Activated naive CD8-positive, alpha-beta T cell treated with anti-CD3 and anti-CD28 coated beads, Interleukin-2, amount 50 U/mL, for 16 hours (primary cell): ENCODE measurements around the gene LZTR1.

Source experiments
- DNase-seq: peaks from one replicate; pipeline ENCODE4 v3.0.0-alpha.2; 2020; ENCODE audit warnings: low read depth, low spot score

The LZTR1 gene

DNA sequence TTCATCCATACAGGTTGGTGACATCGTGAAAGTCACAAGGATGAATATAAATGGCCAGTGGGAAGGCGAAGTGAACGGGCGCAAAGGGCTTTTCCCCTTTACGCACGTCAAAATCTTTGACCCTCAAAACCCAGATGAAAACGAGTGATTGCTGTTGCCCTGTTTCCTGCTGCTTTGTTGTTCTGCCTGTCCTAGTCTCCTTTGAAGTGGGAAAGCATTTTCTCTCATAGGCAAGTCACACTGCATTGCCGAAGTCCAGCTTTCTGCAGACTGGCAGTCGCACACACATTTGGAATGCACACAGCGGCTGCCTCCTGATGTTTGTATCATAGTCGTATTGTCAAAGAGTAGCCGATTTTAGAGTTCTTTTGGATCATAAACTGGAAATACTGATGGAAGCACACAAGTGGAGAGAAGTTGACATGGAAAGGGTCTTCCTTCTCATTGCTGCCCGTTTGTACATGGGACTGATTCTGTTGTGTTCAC, 32.4 kb upstream of the LZTR1 start:
- no peak for DNase-seq

DNA sequence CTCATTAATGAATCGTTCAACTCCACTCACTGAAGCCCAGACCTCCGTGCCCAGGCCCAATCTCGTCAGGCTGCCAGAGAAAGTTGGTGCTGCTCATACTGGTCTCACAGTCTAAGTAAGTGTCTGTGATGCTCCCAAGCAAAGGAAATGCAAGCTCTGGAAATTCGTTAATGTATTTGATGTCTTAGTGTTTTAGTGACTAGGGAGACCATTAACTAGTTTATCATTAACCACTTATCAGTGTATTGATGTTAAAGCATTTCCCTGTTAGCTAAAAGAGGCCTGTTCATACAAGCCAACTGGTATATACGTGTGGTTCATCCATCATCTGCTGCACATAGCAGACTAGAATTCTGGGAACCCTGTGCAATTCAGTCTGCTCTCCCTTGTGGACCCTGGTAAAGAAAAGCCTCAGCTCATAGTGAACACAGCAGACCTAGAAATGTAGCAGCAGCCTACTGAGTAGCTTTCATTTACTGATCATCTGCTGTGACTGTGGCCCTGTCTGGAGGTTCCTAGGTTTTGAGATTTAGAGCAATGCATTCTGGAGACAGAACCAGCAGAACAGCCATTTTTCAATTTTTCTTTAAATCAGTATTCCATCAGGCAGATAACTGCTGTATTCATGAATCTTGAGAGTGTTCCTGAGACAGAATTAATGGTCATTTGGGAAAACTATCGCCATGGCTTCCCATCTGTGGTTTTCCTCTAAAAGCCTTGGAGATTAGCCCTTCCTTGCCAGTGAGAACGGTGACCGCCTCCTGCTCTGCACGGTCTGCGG, 30.8 kb upstream of the LZTR1 start:
- no peak for DNase-seq

DNA sequence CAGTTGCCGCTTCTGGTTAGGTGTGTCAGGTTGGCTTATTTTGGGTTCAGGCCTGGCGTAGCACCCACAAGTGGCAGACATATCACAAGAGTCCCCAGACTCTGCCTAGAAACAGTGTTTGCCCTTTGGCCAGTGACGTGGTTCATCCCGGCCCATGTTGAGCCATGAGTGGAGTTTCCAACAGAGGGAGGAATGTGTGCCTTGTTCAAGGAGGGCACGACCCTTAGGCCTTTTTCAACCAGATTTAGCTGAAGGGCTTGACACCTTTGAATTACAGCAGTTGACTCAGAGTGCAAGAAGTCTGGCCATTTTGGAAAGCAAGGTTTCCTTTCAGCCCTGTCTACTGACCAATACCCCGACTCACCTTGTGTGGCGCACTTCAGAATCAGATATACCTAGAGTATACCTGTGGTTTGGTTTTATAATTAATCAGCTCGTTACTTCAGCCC, 30.1 kb upstream of the LZTR1 start:
- no peak for DNase-seq

DNA sequence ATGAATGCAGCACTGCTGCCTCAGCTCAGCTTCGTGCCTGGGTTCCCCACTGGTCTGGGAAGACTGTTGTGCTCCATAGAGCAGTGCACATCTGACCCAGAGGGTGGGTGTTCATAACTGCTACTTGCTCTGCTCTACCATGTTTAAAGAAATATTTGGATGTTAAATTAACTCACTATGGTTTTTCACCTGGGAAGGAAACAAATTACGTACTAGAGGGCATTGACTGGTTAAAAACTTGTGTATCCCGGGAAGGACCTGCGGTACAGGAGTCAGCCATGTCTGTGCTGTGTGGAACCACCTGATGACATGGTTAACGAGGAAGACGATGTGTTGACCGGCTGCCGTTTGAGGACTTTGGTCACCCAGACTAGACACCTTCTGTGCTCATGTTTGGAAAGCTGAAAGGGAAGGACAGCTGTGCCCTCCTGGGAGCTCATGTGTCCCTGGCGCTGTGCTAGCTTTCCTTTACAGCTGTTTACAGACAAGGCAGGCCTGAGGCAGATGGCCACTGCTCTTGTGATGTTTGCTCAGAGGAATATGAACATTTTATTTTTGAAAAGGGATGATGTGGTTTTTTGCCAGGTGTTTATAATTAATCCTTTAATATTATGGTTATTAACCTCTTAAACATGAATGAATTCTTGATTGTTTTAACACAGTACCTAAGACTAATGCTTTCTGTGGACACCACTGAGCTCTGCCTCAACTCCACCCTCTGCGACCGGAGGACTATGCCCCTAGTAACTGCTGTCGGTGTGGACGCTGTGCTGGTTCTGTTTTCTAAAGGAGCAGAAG, 29.4 kb upstream of the LZTR1 start:
- DNase-seq = no peak

DNA sequence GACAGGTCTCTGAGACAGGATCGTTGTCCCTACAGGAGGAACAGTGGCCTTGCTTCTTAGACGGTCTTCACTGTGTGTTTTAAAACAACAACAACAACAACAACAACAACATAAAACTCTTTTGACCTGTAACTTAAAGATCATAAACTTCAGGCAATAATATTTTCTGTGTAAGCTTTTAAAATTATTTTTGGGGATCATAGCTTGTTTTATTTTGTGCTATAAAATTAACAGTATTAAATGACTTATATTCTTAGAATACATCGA, 28.8 kb upstream of the LZTR1 start:
- DNase-seq = no peak

DNA sequence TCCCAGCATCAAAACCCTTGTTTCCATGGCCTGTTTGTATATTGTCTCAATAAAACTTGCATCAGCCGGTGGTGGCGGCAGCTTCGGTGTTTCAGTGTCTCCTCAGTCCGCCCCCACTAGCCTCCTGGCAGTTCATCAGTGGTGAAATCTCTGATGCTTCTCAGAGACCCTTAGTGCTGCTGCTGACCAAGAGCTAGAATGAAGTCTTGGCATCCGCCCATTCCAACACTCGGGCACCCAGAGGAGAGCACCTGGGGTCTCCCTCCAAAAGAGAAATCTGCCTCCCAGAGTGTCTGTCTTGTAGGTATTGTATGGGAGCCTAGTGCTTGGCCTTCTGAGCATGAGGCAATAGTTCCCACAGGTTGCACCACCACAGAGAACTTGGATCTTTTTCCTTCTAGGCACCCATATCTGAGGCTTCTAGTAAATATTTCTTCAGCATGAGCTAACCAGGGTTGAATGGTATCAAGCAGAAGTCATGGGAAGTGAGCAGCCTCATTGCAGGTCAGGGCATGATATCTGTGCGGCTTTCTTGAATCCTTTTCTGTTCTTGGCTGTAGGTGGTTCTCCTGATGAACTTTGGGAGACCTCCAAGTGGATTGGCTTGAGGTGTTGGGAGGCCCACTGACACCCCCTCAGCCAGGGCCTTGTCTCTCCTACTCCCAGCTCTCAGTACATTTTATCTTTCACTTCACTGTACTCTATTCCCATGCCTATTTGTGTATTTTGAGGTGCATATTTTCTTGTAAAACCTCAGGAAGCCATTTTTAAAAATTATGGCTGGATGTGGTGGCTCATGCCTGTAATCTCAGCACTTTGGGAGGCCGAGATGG, 28.2 kb upstream of the LZTR1 start:
- DNase-seq = no peak

DNA sequence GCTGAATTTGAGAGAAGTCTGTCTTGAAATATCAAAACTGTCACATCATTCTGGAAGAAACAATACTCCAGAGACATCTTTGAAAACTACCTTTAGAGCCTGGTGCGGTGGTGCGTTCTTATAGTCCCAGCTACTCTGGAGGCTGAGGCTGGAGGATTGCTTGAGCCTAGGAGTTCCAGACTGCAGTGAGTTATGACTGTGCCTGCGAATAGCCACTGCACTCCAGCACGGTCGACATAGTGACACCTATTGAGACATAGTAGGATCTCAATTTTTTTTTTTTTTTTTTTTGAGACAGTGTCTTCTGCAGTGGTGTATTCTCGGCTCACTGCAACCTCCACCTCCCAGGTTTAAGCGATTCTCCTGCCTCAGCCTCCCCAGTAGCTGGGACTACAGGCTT, 26.5 kb upstream of the LZTR1 start:
- DNase-seq = no peak

DNA sequence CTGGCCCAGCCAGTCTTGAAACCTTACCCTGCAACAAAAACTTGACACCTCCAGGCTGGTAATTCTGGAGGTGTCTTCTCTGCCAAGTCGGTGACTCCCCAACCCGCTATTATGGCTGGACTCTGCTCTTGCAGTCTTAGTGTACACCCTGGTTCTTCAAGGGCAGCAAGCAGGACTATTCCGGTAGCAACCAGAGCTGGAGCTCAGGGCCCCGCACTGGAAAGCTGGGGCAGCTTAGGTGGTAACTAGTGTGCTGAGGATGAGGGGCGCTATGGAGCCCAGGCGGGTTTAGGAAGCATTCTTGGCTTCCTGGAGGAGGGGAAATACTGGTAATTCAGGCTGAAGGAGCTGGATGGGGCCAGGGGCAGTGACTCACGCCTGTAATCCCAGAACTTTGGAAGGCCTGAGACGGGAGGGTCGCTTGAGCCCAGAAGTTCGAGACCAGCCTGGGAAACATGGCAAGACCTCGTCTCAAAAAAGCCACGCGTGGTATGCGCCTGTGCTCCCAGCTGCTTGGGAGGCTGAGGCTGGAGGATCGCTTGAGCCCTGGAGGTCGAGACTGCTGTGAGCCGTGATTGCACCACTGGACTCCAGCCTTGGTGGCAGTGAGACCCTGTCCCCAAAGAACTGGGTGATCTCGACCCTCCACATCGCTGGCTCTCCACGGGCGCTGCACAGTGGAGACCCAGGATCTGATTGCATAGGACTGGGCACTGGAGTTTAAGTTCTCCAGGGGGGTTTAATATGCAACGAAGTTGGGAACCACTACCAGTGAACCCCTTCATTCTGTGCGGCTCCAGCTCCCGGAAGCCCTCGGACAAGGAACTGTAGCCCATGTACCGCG, 25.6 kb upstream of the LZTR1 start:
- DNase-seq = no peak

DNA sequence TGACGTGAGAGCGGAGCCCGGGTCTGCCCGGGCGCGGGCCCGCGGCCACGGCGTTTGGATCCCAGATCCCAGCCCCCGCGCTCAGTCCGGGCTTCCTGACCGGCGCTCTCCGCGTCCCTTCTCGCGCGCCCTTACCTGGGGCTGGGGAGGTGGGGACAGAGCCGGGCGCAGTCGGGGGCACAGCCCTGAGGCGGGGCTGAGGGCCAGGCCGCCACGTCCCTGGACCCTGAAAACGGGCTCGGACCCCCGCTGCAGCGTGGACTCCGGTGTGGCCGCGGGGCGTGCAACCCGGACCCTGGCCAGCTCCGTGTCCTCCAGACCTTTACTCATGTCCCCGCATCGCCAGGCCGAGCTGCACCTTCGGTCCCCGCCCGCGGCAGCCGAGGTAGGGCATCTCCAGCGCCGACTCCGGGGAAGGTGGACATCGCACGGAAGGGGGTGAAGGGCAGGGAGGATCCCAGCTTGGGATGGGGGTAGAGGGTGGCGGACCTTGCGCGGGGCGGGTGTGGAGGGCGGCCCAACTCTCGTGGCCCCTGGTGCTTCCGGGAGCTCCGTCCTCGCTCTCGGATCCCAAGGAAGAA, 24.9 kb upstream of the LZTR1 start:
- no peak for DNase-seq

DNA sequence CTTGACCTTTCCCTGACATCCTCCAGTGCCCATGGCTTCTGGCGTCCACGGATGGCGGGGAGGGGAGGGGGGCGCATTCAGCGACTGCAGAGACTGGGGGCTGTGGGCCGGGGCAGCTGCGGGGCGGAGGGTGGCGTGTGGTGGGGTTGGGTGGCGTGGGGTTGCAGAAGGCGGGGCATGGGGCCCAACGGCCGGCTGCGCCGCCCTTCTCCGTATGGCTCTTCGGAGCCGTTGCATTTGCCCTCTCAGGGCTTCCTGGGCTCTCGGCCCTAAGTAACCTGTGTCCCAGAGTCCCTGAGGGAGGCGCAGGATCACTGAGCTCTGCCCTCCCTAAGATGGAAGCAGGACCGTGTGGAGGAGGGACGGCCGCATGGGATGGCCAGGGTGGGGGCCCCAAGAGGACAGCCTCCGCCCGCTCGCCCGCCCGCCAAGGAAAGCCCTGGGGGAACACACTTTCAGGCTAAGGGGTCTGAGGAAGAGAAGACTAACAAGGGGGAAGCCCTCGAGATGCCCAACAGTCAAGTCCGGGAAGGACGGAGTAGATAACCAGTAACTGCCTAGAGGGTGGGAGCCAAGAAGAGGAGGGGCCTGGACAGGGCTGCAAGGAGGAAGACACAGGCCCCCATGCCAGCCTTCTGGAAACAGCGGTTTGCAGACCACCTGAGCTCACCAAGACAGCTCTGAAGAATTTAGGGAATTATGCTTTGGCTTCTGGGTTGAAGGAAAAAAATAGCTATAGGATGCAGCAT, 24.2 kb upstream of the LZTR1 start:
- no peak for DNase-seq

DNA sequence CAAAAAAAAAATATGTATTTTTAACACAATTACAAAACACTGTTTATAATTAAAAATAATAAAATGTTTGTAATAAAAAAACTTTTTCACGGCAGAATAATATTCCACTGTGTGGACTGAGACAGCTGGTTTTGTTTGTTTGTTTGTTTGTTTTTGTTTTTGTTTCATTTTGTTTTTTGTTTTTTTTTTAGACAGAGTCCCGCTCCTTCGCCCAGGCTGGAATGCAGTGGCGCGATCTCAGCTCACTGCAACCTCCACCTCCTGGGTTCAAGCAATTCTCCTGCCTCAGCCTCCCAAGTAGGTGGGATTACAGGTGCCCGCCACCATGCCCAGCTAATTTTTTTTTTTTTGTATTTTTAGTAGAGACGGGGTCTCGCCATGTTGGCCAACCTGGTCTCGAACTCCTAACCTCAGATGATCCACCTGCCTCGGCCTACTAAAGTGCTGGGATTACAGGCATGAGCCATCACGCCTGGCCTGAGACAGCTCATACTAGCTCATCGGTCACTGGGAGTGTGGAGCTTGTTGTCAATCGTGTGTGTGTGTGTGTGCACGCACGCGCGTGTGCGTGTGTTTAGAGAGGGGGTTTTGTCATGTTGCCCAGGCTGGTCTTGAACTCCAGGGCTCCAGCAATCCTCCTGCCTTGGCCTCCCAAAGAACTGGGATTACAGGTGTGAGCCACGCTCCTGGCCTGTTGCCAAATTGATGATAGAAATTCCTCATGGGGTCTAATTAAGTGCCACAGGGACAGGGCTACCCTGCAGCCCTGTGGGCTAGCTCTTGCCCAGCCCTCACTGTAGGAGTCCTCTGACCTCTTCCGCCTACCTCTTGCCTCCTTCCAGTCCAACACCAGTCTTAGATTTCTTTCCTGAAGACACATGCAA, 22.3 kb upstream of the LZTR1 start:
- no peak for DNase-seq

DNA sequence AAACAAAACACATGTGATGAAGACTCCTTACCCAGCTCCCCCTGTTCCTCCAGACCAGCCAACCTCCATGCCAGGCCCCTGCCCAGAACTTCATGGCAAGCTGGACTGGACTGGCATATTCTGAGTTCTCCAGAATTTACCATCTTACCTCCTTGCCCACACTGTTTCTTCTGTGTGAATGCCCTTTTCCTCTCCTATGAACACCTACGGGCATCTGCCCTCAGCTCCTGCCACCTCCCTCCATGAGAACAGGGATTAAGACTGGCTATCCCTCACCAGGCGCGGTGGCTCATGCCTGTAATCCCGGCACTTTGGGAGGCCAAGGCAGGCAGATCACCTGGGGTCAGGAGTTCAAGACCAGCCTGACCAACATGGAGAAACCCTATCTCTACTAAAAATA, 21.5 kb upstream of the LZTR1 start:
- no peak for DNase-seq

DNA sequence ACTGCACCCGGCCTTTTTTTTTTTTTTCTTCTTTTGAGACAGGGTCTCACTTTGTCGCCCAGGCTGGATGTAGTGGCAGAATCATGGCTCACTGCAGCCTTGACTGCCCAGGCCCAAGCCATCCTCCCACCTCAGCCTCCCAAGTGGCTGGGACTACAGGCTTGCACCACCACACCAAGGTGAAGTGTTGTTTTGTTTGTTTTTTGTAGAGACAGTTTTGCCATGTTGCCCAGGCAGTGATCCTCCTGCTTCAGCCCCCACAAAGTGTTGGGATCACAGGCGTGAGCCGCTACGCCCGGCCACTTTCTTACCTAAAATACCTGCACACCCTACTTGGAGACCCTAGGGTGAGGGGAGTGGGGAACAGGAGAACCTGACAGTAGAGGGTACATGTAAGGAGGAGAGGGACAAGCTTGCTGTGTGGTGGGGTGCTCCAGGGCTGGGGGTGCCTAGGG, 19.6 kb upstream of the LZTR1 start:
- no peak for DNase-seq

DNA sequence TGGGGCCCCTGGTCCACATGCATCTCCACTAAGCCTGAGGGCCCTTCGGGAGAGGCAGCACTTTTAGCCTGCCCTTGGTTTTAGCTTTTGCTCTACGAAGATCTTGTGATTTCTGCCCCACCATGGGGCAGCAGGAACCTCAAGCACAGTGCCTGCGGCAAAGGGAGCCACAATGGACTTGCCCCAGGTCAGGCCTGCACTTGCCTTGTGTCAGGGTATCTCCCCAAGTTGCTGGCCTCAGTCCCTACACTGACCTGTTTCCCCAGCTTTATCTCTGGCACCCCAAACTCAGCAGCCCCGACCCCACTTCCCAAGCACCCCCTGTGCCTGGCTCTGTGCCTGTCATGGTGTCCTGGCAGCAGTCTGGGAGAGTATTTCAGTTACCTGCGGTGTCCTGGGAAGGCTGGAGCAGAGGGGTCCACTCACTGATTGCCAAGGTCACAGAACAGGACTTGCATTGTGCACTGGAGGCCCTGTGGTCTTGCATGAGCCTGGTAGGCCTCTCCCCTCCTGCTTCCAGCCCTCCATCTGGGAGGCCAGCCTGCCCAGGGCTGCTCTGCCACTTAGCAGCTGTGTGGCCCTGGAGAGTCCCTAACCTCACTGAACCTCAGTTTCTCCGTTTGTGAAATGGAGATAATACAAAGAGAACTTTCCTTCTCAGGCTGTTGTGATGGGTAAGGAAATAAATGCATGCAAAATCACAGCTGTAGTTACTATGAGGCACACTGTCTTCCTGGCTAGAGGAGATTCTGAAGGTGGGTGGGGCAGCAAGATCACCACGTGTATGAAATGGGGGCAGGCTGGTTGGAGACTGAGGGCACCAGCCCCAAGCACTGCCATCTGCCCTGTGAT, 18.7 kb upstream of the LZTR1 start:
- DNase-seq = no peak

DNA sequence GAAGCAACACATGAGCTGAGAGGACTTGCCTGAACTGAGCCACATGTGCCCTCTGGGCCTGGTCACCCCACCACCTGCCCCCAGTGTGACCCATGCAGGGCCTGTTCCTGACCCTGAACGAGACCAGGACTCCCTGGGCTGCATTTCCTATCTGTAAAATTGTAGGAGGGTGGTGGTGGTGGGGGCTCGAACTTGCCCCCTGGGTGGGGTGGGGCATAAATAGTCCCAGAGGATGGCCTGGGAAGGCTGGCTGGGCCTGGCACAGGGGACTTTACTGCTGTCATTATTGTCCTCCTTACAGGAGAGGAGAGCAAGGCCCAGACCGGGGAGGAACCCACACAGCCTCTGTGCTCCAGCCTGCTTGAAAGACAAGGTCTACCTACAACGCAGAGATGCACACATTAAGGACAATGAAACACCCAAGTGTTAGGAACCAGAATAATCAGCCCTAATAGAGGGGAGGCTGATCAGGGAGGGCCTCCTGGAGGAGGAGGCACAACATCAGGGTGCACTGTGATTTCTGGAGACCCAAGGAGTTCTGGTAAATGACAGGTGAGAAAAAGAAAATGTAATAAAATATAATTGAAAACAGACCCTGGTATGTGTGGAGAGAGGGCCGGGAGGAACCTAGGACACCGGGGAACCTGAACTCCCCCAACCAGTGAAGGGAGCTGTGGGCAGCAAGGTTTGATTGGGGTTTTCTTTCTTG, 17.9 kb upstream of the LZTR1 start:
- DNase-seq = no peak

DNA sequence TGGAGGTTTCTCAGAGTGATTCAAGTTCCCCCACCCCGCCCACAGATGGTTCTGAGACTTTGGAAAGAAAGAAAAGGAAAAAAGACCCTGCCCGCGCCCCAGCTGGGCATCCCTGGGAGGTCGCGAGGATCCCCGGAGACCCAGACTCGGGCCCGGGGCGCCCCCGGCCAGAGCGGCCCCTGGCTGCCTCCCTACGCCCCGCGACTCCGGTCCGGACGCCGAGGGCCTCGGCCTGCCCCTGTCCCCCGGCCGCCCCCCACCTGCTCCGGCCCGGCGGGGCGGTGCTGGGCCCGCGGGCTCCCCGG, 17.3 kb upstream of the LZTR1 start:
- no peak for DNase-seq

DNA sequence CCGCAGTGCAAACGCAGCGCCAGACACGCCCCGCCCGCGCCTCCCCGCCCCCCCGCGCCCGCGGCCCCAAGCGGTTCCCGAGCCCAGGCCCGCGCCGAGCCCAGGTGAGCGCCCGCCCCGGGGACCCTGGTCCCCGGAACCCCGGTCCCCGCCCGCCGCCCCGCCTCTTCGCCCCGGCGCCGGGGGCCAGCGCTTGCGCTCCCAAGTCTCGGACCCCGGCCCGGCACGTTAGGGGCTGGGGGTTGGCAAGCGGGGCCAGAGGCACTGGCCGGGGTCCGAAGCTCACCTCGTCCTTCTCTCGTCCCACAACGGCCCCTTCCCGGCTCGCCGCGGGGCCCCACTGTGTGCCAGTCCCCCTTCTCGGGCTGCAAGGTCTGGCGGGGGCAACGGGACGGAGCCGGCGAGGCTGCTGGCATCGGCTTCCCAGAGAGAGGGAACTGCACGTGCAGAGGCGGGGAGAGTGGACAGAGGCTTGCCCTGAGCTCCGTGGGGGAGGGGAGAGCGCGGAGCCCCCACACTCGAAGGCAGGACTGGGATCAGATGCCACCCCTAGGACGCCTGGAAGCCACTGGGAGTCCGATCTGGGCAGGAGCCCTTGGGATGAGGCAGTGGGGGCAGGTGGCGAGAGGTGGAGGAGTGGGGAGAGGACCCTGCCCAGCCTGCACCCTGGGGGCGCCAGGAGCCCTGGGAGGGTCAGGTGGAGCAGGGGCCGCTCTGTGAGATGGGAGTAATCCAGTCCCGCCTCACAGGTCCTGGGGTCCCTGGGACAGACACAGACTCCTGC, 16.8 kb upstream of the LZTR1 start:
- DNase-seq = no peak
